GM18520 (cell line): ENCODE results near the gene TNFSF13B.
"Not testable (repeated sequence)": the region's sequence is repeated elsewhere in the genome, so short reads cannot be mapped to it uniquely, and the experiment has no call there.

Source experiments
- ATAC-seq: cut with Tn5 transposase; IDR thresholded peaks from one replicate; pipeline ENCODE4 v1.9.1; 2021; ENCODE audit not compliant: unreplicated experiment

TNFSF13B gene

DNA sequence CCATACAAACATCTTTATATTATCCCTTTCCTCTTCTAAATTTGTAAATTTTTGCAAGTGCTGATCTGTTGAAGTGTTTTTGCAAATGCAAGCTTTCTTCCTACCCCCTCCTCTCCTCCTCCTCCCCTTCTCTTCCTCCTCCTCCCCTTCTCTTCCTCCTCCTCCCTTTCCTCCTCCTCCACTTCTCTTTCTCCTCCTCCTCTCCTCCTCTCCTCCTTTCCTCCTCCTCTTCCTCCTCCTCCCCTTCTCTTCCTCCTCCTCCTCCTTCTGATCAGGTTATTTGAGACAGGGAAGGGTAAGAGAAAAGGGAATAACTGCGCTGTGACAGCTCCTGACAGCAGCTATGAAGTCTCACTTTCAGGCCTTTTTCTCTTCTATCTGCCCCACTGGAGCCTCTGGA is 8.9 kb downstream of the TNFSF13B start:
- no peak for ATAC-seq

GRCh38 chr13:108281901-108282300 is 12.4 kb downstream of the TNFSF13B start:
- no peak for ATAC-seq

GRCh38 chr13:108283110-108283509 is 13.6 kb downstream of the TNFSF13B start:
- no peak for ATAC-seq

GRCh38 chr13:108288741-108289140 is 19.2 kb downstream of the TNFSF13B start:
- no peak for ATAC-seq

DNA sequence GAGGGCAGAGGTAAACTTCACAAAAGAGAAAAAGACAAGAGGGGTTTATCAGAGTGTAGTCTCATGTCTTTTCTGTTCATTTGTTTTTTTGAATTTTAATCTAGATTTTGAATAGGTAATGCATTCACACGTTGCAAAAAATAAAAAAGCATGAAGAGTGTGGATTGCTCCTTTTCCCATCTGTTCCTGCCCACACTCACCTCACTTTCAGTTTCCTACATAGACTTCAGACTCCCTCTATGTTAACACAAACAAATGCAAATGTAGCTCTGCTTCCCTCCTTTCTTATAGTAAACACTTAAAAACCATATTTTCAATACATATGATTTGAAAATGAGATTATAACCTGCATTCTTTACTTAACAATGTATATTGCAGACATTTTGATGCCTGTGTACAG is 20.3 kb downstream of the TNFSF13B start:
- no peak for ATAC-seq

DNA sequence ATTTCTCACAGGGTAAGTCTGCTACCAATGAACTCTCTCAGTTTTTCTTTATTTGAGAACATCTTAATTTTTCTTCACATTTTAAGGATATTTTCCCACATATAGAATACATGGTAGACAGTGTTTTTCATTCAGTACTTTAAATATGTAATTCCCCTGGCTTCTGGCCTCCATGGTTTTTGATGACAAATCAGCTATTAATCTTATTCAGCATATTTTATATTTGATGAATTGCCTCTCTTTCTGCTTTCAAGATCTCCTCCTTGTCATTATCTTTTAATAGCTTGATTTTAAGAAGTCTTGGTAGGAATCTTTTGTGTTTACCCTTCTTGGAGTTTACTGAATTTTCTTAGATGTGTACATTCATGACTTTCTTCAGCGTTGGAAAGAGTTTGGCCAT is 27.6 kb downstream of the TNFSF13B start:
- no peak for ATAC-seq

GRCh38 chr13:108302279-108302678 is 32.8 kb downstream of the TNFSF13B start:
- ATAC-seq: no peak

GRCh38 chr13:108304170-108305016 is 34.9 kb downstream of the TNFSF13B start:
- no peak for ATAC-seq

GRCh38 chr13:108305655-108306054 is 36.1 kb downstream of the TNFSF13B start:
- peak; percentile 68 for ATAC-seq

- no peak for ATAC-seq
Measured at GRCh38 chr13:108306860-108307259, 37.3 kb downstream of the TNFSF13B start.

DNA sequence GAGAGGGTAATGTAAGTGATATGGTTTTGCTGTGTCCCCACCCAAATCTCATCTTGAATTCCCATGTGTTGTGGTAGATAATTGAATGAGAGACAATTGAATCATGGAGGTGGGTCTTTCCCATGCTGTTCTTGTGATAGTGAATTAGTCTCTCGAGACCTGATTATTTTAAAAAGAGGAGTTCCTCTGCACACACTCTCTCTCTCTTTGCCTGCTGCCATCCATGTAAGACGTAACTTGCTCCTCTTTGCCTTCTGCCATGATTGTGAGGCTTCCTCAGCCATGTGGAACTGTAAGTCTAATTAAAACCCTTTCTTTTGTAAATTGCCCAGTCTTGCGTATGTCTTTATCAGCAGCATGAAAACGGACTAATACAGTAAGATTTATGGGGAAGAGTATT is 42.1 kb downstream of the TNFSF13B start:
- ATAC-seq: not testable (repeated sequence)

GRCh38 chr13:108313382-108313781 is 43.9 kb downstream of the TNFSF13B start:
- ATAC-seq: no peak

DNA sequence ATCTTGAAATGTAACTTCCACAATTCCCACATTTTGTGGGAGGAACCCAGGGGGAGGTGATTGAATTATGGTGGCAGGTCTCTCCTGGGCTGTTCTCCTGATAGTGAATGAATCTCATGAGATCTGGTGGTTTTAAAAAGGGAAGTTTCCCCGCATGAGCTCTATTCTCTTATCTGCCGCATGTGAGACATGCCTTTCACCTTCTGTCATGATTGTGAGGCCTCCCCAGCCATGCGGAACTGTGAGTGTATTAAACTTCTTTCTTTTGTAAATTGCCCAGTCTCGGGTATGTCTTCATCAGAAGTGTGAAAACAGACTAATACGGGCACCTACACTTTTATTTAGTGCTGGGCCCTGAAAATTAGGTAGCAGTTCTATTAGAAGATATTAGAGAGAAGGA is 45.8 kb downstream of the TNFSF13B start:
- no peak for ATAC-seq

- no peak for ATAC-seq
Measured at GRCh38 chr13:108315991-108316390, 46.5 kb downstream of the TNFSF13B start.

- no peak for ATAC-seq
Measured at GRCh38 chr13:108316413-108316812, 46.9 kb downstream of the TNFSF13B start.

DNA sequence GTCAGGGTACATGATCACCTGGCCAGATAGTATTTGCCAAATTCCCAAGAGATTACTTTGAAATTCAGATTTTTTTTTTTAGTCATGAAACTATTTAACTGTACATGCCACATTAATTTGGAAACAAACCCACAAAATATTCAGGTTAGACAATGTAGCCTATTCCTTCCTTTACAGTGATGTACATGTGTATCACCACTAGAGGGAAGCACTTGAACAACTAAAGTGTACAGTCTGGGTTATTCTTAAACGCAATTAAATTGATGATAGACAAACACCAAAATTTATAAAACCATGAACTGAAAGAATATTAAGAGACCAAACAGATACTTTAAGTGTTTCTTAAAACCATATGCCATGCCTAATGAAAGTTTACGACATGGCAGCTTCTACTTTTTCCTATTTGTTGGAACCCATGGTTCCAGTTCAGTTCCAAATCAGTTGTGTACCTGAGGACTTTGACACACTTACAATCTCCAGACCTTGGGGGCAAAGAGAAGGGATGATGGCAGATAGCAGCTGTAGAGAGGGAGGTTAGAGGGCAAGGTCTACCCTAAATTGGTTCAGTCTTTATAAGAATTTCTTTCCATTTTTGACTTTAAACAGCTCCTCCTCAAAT is 52.8 kb downstream of the TNFSF13B start:
- ATAC-seq: peak; percentile 56

DNA sequence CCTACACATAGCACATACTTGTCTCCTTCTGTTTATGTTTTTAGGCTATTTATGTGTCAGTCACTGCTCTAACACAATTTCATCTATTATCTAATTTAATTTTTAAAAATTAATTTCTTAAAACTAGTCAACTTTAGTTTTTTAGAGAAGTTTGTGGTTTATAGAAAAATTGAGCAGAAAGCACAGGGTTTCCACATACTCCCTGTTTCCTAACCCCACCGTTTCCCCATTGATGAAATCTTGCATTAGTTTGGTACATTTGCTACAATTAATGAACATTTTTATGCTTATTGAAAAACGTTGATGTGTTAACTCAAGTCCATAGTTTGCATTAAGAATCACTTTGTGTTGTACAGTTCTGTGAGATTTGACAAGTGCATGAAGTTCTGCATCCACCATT is 53.5 kb downstream of the TNFSF13B start:
- ATAC-seq: no peak

- no peak for ATAC-seq
Measured at GRCh38 chr13:108325863-108326262, 56.3 kb downstream of the TNFSF13B start.

DNA sequence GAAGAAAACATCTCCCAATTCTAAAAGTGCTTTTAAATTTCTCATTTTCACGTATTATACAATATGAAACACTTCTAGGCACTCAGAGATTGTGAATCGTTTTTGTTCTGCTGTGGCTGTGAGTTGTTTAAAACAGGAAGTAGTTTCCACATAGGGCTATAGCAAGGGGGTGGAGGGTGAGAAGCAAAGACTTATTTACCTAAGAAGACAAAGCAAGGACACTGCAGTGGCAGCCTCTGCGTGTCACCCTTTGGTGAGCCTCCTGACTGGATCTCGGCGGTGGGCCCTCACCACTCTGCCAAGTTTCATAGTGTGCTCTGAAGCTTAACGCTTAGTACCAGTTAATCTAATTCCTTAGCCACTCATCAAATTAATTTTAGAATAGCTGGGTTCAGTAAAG is 56.8 kb downstream of the TNFSF13B start:
- ATAC-seq: peak; percentile 75

GRCh38 chr13:108328848-108329247 is 59.3 kb downstream of the TNFSF13B start:
- ATAC-seq: no peak

- ATAC-seq: no peak
Measured at GRCh38 chr13:108332791-108333190, 63.3 kb downstream of the TNFSF13B start.
